K562 (cell line): Measurements from ENCODE around the gene FOXJ3. TPM values are rescaled to one million over a fixed set of nuclear protein-coding genes. Genes with fewer than 3 reads are reported as not detected.

Source experiments
- ATAC-seq: fragments of 200-7000 bp; cut with Tn5 transposase; 3 replicates; pipeline ENCODE4 v1.9.1; 2020; ENCODE audit warnings: moderate library complexity
- BruUV-seq: library from RNA; stranded (reverse); fragments of 400-500 nt; replicated peaks from 2 replicates; lab custom pipeline; 2021; lab: Mats Ljungman, UMichigan
- CTCF ChIA-PET: fragments of 300-600 bp; formaldehyde crosslinking; extraction: SDS; loops from one replicate; lab custom pipeline; 2021; ENCODE audit warnings: low intra/inter-chr PET ratio; lab: Yijun Ruan, JAX
- POLR2A ChIA-PET: fragments of 300-600, 350-650 bp; sonication (Branson Sonifier 250); formaldehyde crosslinking; extraction: SDS; loops from one replicate; lab custom pipeline; 2021; ENCODE audit warnings: antibody characterized with exemption, inconsistent platforms; lab: Yijun Ruan, JAX
- DNase-seq, 4 experiments: peaks; one replicate each; pipeline versions ENCODE4 v3.0.0 to v3.0.0-alpha.2; 2011 to 2018; ENCODE audit warnings: low spot score in 3 of 4, mixed read lengths in 3 of 4; ENCODE audit errors: extremely low read depth in 1 of 4
- FAIRE-seq: peaks from 2 replicates; lab custom pipeline; 2011; peaks lifted over from hg19 to GRCh38; lab: Jason Lieb, UNC
- H2AFZ ChIP-seq: 2 replicates; pipeline ENCODE4 v1.6.0; 2011; ENCODE audit warnings: low read depth, low read length, control low read depth, inconsistent platforms
- H3K27ac ChIP-seq: fragments of 200-600 bp; 3 replicates; pipeline ENCODE4 v1.8.0; 2011; ENCODE audit warnings: low read depth, mild to moderate bottlenecking, control low read depth, inconsistent platforms, low read length, moderate library complexity, mixed read lengths; ENCODE audit errors: extremely low read depth
- H3K27me3 ChIP-seq, 2 experiments: fragments of 300-600 bp in 1 of 2; 2 replicates in 1 of 2; 3 replicates in 1 of 2; pipeline versions ENCODE4 v1.6.0 to v1.8.0; 2011; ENCODE audit warnings: inconsistent platforms in 2 of 2, low read length in 2 of 2, mild to moderate bottlenecking in 1 of 2, mixed read lengths in 1 of 2, moderate library complexity in 1 of 2; ENCODE audit not compliant: control insufficient read depth in 2 of 2, insufficient read depth in 2 of 2
- H3K36me3 ChIP-seq: fragments of 300-600 bp; 3 replicates; pipeline ENCODE4 v1.8.0; 2011; ENCODE audit warnings: mild to moderate bottlenecking, low read length, inconsistent platforms; ENCODE audit not compliant: control insufficient read depth, insufficient read depth
- H3K4me1 ChIP-seq, 2 experiments: fragments of 200-600 bp in 1 of 2; replicated peaks in 1 of 2; 2 replicates in 1 of 2; 3 replicates in 1 of 2; pipeline versions ENCODE4 v1.5.1 to v1.8.0; 2011; ENCODE audit warnings: inconsistent platforms in 2 of 2, low read length in 2 of 2, mild to moderate bottlenecking in 1 of 2, mixed read lengths in 1 of 2, moderate library complexity in 1 of 2; ENCODE audit not compliant: control insufficient read depth in 2 of 2, insufficient read depth in 2 of 2
- H3K4me2 ChIP-seq: 2 replicates; pipeline ENCODE4 v1.6.1; 2011; ENCODE audit warnings: low read length, control low read depth, inconsistent platforms, mixed read lengths; ENCODE audit not compliant: insufficient read depth
- H3K4me3 ChIP-seq: fragments of 200-600 bp; sonication (generic), shearing (Covaris generic); 2 replicates; pipeline ENCODE4 v1.5.1; 2016; ENCODE audit warnings: control low read depth, inconsistent platforms
- H3K79me2 ChIP-seq: fragments of 200-600 bp; 3 replicates; pipeline ENCODE4 v1.8.0; 2011; ENCODE audit warnings: low read length, inconsistent platforms; ENCODE audit not compliant: control insufficient read depth, insufficient read depth
- H3K9ac ChIP-seq, 2 experiments: 2 replicates each; pipeline versions ENCODE4 v1.6.0 to v1.6.1; 2011; ENCODE audit warnings: low read depth in 2 of 2, low read length in 2 of 2, control low read depth in 1 of 2, inconsistent platforms in 1 of 2, mild to moderate bottlenecking in 1 of 2, mixed read lengths in 1 of 2; ENCODE audit not compliant: insufficient read depth in 1 of 2
- H3K9me1 ChIP-seq: one replicate; pipeline ENCODE4 v1.6.0; 2011; ENCODE audit warnings: inconsistent platforms, mild to moderate bottlenecking, low read length, moderate library complexity; ENCODE audit not compliant: control insufficient read depth, insufficient read depth
- H3K9me3 ChIP-seq: replicated peaks from 2 replicates; pipeline ENCODE4 v1.5.1; 2011; ENCODE audit warnings: low read depth, low read length, inconsistent platforms; ENCODE audit not compliant: control insufficient read depth, insufficient read depth
- H4K20me1 ChIP-seq: replicated peaks from 2 replicates; pipeline ENCODE4 v1.6.1; 2011; ENCODE audit warnings: low read length, inconsistent platforms, mixed read lengths; ENCODE audit not compliant: control insufficient read depth, insufficient read depth
- BRD4 ChIP-seq: fragments of 200-600 bp; sonication (generic); IDR thresholded peaks from 2 replicates; pipeline ENCODE4 v1.6.1; 2017; ENCODE audit warnings: inconsistent platforms
- CUX1 ChIP-seq: fragments of 200-800 bp; sonication (Bioruptor generic); IDR thresholded peaks from 2 replicates; pipeline ENCODE4 v1.6.1; 2016; ENCODE audit warnings: missing genetic modification characterization, missing compliant biosample characterization
- JUN ChIP-seq, 2 experiments: sonication (generic) in 1 of 2; formaldehyde crosslinking in 1 of 2; IDR thresholded peaks; 2 replicates each; pipeline versions ENCODE4 v1.6.1 to v1.8.0; 2012 to 2022; ENCODE audit warnings: borderline replicate concordance in 2 of 2, mild to moderate bottlenecking in 2 of 2, improper control_type of control experiment in 1 of 2, low read depth in 1 of 2, low read length in 1 of 2, missing genetic modification reagents in 1 of 2
- RBM22 ChIP-seq: fragments of 200-400 bp; formaldehyde crosslinking; IDR thresholded peaks from 2 replicates; pipeline ENCODE4 v1.6.1; 2018; ENCODE audit warnings: low read length, low read depth; ENCODE audit not compliant: poor library complexity, severe bottlenecking
- RFX5 ChIP-seq: IDR thresholded peaks from 2 replicates; pipeline ENCODE4 v1.6.1; 2011; ENCODE audit warnings: low read depth, mild to moderate bottlenecking, improper control_type of control experiment, low read length
- SMARCC2 ChIP-seq: fragments of 450-650 bp; IDR thresholded peaks from 2 replicates; pipeline ENCODE4 v1.6.1; 2017; ENCODE audit warnings: antibody characterized with exemption, moderate library complexity, mild to moderate bottlenecking, low read depth
- TEAD2 ChIP-seq: fragments of 450-650 bp; IDR thresholded peaks from 2 replicates; pipeline ENCODE4 v1.6.1; 2016; ENCODE audit warnings: missing genetic modification characterization, control low read depth, missing compliant biosample characterization
- ZSCAN29 ChIP-seq: fragments of 450-650 bp; IDR thresholded peaks from 2 replicates; pipeline ENCODE4 v1.6.1; 2017
- WGBS: fragments of 100-300 bp; shearing (Covaris generic); methylation state at CpG from one replicate; pipeline ENCODE4 v1.1.6; 2016; ENCODE audit warnings: low coverage, mixed read lengths; ENCODE audit not compliant: insufficient coverage; ENCODE audit errors: missing lambda C conversion rate; 5-methylcytosine and 5-hydroxymethylcytosine counted together
- in situ Hi-C: fragments of 300-500 bp; cut with MboI; formaldehyde crosslinking; loops from 4 replicates; pipeline ENCODE4 v1.15.0; 2018; ENCODE audit warnings: inconsistent platforms, mixed read lengths
- intact Hi-C: fragments of 100-400 bp; cut with micrococcal nuclease; formaldehyde crosslinking; loops from 2 replicates; pipeline ENCODE4 v1.14.2; 2022
- polyA plus RNA-seq, 8 experiments: library from polyadenylated mRNA; depleted of rRNA in 4 of 8; stranded (reverse) in 5 of 8; unstranded in 3 of 8; fragments of >200 nt; fragmentation: Nextera tagmentation in 2 of 8; fragmentation: Illumina TruSeq in 1 of 8; extraction: Ambion mirVana in 2 of 8; extraction: Trizol in 1 of 8; gene quantifications; 2 replicates each; pipeline versions ENCODE4 v1.2.1 to v1.2.3, GENCODE V29; 2011 to 2014; ENCODE audit warnings: inconsistent platforms in 1 of 8, missing spikeins in 1 of 8
- total RNA-seq, 7 experiments: library from RNA; depleted of rRNA in 6 of 7; stranded (reverse); fragments of >200 nt in 6 of 7; fragmentation: Illumina TruSeq in 2 of 7; extraction: Trizol in 2 of 7; gene quantifications; 2 replicates each; pipeline versions ENCODE4 v1.2.1 to v1.2.3, GENCODE V29; 2011 to 2021; ENCODE audit warnings: low replicate concordance in 1 of 7
- TF ChIP-seq, protein P1 (sequence below): fragments of 200-800 bp; sonication (Bioruptor generic); IDR thresholded peaks from 2 replicates; pipeline ENCODE4 v1.6.1; 2017; ENCODE audit warnings: missing genetic modification characterization, missing compliant biosample characterization

Gene FOXJ3
- total and polyA plus RNA-seq, 9 of the 15 experiments (the other 6 are each of a cell fraction or from before 2014, with no cell fraction given): 8.7 to 35.3 (median 23.4) TPM

DNA sequence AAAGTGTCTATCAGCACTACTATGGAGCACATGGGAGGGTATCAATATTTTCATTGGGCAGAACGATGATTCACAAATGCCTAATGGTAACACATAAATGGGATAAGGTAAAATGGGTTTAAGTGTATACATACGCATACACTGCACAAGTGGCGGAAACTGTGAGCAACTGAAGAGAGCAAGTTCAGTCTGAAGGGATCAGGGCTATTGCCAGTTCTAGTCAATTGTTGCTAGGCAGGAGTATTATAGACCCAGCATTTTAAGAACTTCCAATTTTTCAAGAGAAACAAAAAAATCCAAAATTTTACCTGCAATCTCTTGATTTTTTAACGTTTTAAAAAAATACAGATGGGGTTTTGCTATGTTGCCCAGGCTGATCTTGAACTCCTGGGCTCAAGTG lies 23.1 kb downstream of the FOXJ3 start:
- CTCF ChIA-PET: no interaction called here
- ATAC-seq: no peak
- TF ChIP-seq RFX5 (peak; percentile 35; the same call in 1 of the 2 replicates), BRD4 (no peak)
- BruUV-seq: no TSS peak
- in situ Hi-C loops (no loop called here), intact Hi-C loops (no loop called here)
- WGBS: 72% methylated on average over 4 of the region's 4 CpGs
- H3K4me2 ChIP-seq: no peak overlapping the region
- peaks cover 24% of the 10 kb centered on the region; the same call in 2 of the 3 replicates for H3K36me3 ChIP-seq
- H3K9me1 ChIP-seq: no peaks in the 10 kb centered on the region
- no peak overlapping the region for H3K27ac ChIP-seq
- H3K79me2 ChIP-seq: peaks cover 84% of the 10 kb centered on the region
- no peak overlapping the region for H2AFZ ChIP-seq
- H3K4me3 ChIP-seq: no peak overlapping the region
- no peaks in the 10 kb centered on the region for H3K9me3 ChIP-seq
- no peak for FAIRE-seq
- POLR2A ChIA-PET: no interaction called here
- DNase-seq: no peak
- H3K9ac ChIP-seq: no peak overlapping the region
- H4K20me1 ChIP-seq: peaks cover 20% of the 10 kb centered on the region
- no peaks in the 10 kb centered on the region for H3K27me3 ChIP-seq
- 0 out of 5 replicates have a peak, but pooled peaks cover 0 to 3% of the 10 kb centered on the region in 2 experiments for H3K4me1 ChIP-seq

DNA sequence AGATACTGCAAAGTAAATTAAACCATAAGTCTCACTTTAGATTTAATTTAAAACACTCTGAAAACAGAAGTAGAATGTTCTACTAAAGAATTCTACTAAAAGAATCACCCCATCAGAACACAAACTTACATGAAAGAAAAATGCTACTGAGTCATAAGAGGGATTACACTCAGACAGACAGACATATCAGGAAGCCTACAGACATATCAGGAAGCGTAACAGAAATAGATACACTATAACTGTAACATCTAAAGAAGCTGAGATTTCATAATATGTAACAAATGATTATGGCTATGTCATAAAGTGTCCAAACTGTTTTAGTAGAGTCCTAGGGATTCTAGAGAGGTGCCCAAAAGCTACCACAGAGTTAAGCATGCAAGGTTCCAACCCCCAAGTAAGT lies 23.9 kb downstream of the FOXJ3 start:
- 0 out of 5 replicates have a peak, but pooled peaks cover 0 to 3% of the 10 kb centered on the region in 2 experiments for H3K4me1 ChIP-seq
- POLR2A ChIA-PET: interaction anchor here (1.0 kb wide), 1 partner anchor 9 kb away, joined by 4 read pairs; no protein-coding TSS in a partner anchor
- no peak for FAIRE-seq
- CTCF ChIA-PET: no interaction called here
- BruUV-seq: no TSS peak
- intact Hi-C loops (no loop called here), in situ Hi-C loops (no loop called here)
- no peak overlapping the region for H3K9ac ChIP-seq
- no peaks in the 10 kb centered on the region for H3K27me3 ChIP-seq
- H4K20me1 ChIP-seq: peaks cover 20% of the 10 kb centered on the region
- H3K36me3 ChIP-seq: peaks cover 24% of the 10 kb centered on the region; the same call in 2 of the 3 replicates
- H3K9me1 ChIP-seq: no peaks in the 10 kb centered on the region
- ATAC-seq: no peak
- no peaks in the 10 kb centered on the region for H3K9me3 ChIP-seq
- peaks cover 76% of the 10 kb centered on the region for H3K79me2 ChIP-seq
- 0% methylated on average over 1 of the region's 1 CpG for WGBS
- DNase-seq: no peak
- H3K27ac ChIP-seq: no peak overlapping the region
- no peak overlapping the region for H3K4me3 ChIP-seq
- H2AFZ ChIP-seq: no peak overlapping the region
- no peak overlapping the region for H3K4me2 ChIP-seq
- no peak for TF ChIP-seq ZSCAN29
- no peak for TF ChIP-seq JUN (IDR thresholded peaks at IDR 0.05; ENCODE audit: borderline replicate concordance, low read depth, low read length)
- TF ChIP-seq JUN (CRISPR knock-in tag; IDR thresholded peaks at IDR 0.05; ENCODE audit: borderline replicate concordance): no peak
- no peak for TF ChIP-seq TEAD2
- no peak for TF ChIP-seq SMARCC2
- TF ChIP-seq CUX1 (CRISPR knock-in tag): no peak
- no peak for TF ChIP-seq RBM22
- TF ChIP-seq, protein P1, sequence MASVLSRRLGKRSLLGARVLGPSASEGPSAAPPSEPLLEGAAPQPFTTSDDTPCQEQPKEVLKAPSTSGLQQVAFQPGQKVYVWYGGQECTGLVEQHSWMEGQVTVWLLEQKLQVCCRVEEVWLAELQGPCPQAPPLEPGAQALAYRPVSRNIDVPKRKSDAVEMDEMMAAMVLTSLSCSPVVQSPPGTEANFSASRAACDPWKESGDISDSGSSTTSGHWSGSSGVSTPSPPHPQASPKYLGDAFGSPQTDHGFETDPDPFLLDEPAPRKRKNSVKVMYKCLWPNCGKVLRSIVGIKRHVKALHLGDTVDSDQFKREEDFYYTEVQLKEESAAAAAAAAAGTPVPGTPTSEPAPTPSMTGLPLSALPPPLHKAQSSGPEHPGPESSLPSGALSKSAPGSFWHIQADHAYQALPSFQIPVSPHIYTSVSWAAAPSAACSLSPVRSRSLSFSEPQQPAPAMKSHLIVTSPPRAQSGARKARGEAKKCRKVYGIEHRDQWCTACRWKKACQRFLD (CRISPR knock-in tag): no peak
